ENCODE data around the gene ALDH9A1.
"Not testable (repeated sequence)": the region's sequence is repeated elsewhere in the genome, so short reads cannot be mapped to it uniquely, and the experiment has no call there.

DNA sequence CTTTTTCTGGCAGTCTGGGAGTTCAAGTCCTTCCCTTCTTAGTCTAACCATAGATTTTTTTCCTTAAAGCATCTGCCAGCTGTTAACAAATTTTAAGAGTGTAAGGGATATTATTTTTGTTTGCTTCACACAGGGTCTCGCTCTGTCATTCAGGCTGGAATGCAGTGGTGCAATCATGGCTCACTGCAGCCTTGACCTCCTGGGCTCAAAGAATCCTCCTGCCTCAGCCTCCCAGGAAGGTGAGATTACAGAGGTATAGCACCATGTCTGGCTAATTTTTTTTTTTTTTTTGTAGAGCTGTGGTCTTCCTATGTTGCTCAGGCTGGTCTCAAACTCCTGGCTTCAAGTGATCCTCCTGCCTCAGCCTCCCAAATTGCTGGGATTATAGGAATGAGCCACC is 46.6 kb upstream of the ALDH9A1 start:
- not testable (repeated sequence) for TF ChIP-seq CTCF, POLR2A (IDR thresholded peaks at IDR 0.05)
